ENCODE measurements around the gene ARMS2. TPM values are rescaled to one million over a fixed set of nuclear protein-coding genes. Genes with fewer than 3 reads are reported as not detected.

The ARMS2 gene
- total and polyA plus RNA-seq, 2 of the 13 experiments (the other 11 are each of a cell fraction or from before 2014, with no cell fraction given) = not detected

GRCh38 chr10:122455376-122456079 lies 1.1 kb downstream of the ARMS2 start:
- 41% methylated on average over 11 of the region's 11 CpGs for WGBS (ENCODE audit: low lambda C conversion rate)
- no peak for ATAC-seq

More at GRCh38 chr10:122455376-122456079, 1.1 kb downstream of the ARMS2 start:
- Histone ChIP-seq H3K4me3 (replicated peaks in 1 of 3; ENCODE audit: insufficient read depth in 1 of 3, low read depth in 2 of 3, low read length in 3 of 3) (no peak overlapping the region), H3K9me3 (ENCODE audit: low read length) (no peaks in the 10 kb centered on the region), H3K4me1 (ENCODE audit: insufficient read depth, low read length) (no peaks in the 10 kb centered on the region), H3K4me2 (ENCODE audit: low read depth, low read length) (no peak overlapping the region), H3K27ac (ENCODE audit: extremely low read length, insufficient read depth, low read length) (no peak overlapping the region), H3K36me3 (replicated peaks in 1 of 2; ENCODE audit: control insufficient read depth in 1 of 2, insufficient read depth in 2 of 2, low read length in 2 of 2) (no peaks in the 10 kb centered on the region), H3K27me3 (ENCODE audit: control insufficient read depth in 1 of 2, insufficient read depth in 2 of 2, low read length in 2 of 2) (peaks cover 2 to 54% of the 10 kb centered on the region in 2 experiments), H3K79me2 (ENCODE audit: insufficient read depth, low read length) (no peaks in the 10 kb centered on the region), H3K9ac (ENCODE audit: insufficient read depth, low read depth, low read length) (no peak overlapping the region), H2AFZ (ENCODE audit: low read length) (no peak overlapping the region), H4K20me1 (ENCODE audit: insufficient read depth, low read length) (no peaks in the 10 kb centered on the region)
- FAIRE-seq (no peak), DNase-seq (ENCODE audit: low spot score) (no peak)
- ChIA-PET CTCF (ENCODE audit: low intra/inter-chr PET ratio, low total read pairs) (no interaction called here), POLR2A (no interaction called here)
- intact Hi-C loops (cut with micrococcal nuclease; ENCODE audit: unreplicated experiment) (no loop called here), in situ Hi-C loops (cut with HindIII; ENCODE audit: extremely low pct_ligation_motif_present, low pct_unique_long_range_greater_than_20kb) (no loop called here)
- TF ChIP-seq CHD4 (IDR thresholded peaks at IDR 0.05; ENCODE audit: borderline replicate concordance, low read length) = no peak
- no peak for TF ChIP-seq GLI4 (CRISPR knock-in tag; IDR thresholded peaks at IDR 0.05; ENCODE audit: borderline replicate concordance)
- TF ChIP-seq ZSCAN12 (CRISPR knock-in tag; IDR thresholded peaks at IDR 0.05) = no peak
- TF ChIP-seq TAF1 (CRISPR knock-in tag; IDR thresholded peaks at IDR 0.05) = no peak
- TF ChIP-seq ZNF460 (CRISPR knock-in tag; IDR thresholded peaks at IDR 0.05; ENCODE audit: borderline replicate concordance) = no peak
- no peak for TF ChIP-seq ZNF564 (CRISPR knock-in tag; IDR thresholded peaks at IDR 0.05)
- TF ChIP-seq ZNF362 (CRISPR knock-in tag; IDR thresholded peaks at IDR 0.05; ENCODE audit: borderline replicate concordance) = no peak
- no peak for TF ChIP-seq MBD4 (IDR thresholded peaks at IDR 0.05; ENCODE audit: borderline replicate concordance, low read length)
- TF ChIP-seq BRF2 (CRISPR knock-in tag; IDR thresholded peaks at IDR 0.05) = no peak
- no peak for TF ChIP-seq GZF1 (CRISPR knock-in tag; IDR thresholded peaks at IDR 0.05)
- TF ChIP-seq HNRNPK (IDR thresholded peaks at IDR 0.05; ENCODE audit: low read depth, low read length, poor library complexity, severe bottlenecking) = no peak
- TF ChIP-seq NCOA1 (CRISPR knock-in tag; IDR thresholded peaks at IDR 0.05) = no peak
- TF ChIP-seq ZNF597 (CRISPR knock-in tag; IDR thresholded peaks at IDR 0.05) = no peak
- TF ChIP-seq ZNF574 (CRISPR knock-in tag; IDR thresholded peaks at IDR 0.05) = no peak
- TF ChIP-seq MED1 (CRISPR knock-in tag; IDR thresholded peaks at IDR 0.05) = no peak
- no peak for TF ChIP-seq DRAP1 (CRISPR knock-in tag; IDR thresholded peaks at IDR 0.05)
- TF ChIP-seq SALL1 (CRISPR knock-in tag; IDR thresholded peaks at IDR 0.05) = no peak
- no peak for TF ChIP-seq MEIS2 (CRISPR knock-in tag; IDR thresholded peaks at IDR 0.05)
- BruUV-seq (replicated peaks) = no TSS peak

Data from HepG2 (cell line).